HEK293T (cell line): ENCODE measurements around the gene TMTC4.

Experiments used
- CTCF ChIA-PET: fragments of 350-600 bp; formaldehyde crosslinking; extraction: SDS; loops from one replicate; lab custom pipeline; 2021; ENCODE audit warnings: antibody characterized with exemption, inconsistent platforms; lab: Yijun Ruan, JAX
- POLR2A ChIA-PET: fragments of 350-600 bp; formaldehyde crosslinking; extraction: SDS; loops from one replicate; lab custom pipeline; 2020; ENCODE audit warnings: antibody characterized with exemption, inconsistent platforms; lab: Yijun Ruan, JAX
- DNase-seq: peaks from one replicate; pipeline ENCODE4 v3.0.0; 2012; ENCODE audit warnings: mixed read lengths; ENCODE audit errors: extremely low spot score
- ARNT ChIP-seq: fragments of 450-650 bp; IDR thresholded peaks from 2 replicates; pipeline ENCODE4 v1.6.1; 2017; ENCODE audit warnings: mild to moderate bottlenecking
- BHLHE40 ChIP-seq: fragments of 450-650 bp; IDR thresholded peaks from 2 replicates; pipeline ENCODE4 v1.6.1; 2016; ENCODE audit warnings: mild to moderate bottlenecking, moderate library complexity, borderline replicate concordance
- CTBP1 ChIP-seq: fragments of 450-650 bp; IDR thresholded peaks from 2 replicates; pipeline ENCODE4 v1.6.1; 2016; ENCODE audit warnings: borderline replicate concordance
- ELF4 ChIP-seq: fragments of 450-650 bp; IDR thresholded peaks from 2 replicates; pipeline ENCODE4 v1.6.1; 2017; ENCODE audit warnings: antibody characterized with exemption
- FOXA1 ChIP-seq: fragments of 450-650 bp; IDR thresholded peaks from 2 replicates; pipeline ENCODE4 v1.6.1; 2016; ENCODE audit warnings: mild to moderate bottlenecking
- FOXK2 ChIP-seq: fragments of 450-650 bp; IDR thresholded peaks from 2 replicates; pipeline ENCODE4 v1.6.1; 2016; ENCODE audit warnings: mild to moderate bottlenecking
- FOXM1 ChIP-seq: fragments of 450-650 bp; IDR thresholded peaks from 2 replicates; pipeline ENCODE4 v1.6.1; 2017; ENCODE audit warnings: mild to moderate bottlenecking, borderline replicate concordance
- HDGF ChIP-seq: fragments of 450-650 bp; IDR thresholded peaks from 2 replicates; pipeline ENCODE4 v1.6.1; 2017; ENCODE audit warnings: antibody characterized with exemption, borderline replicate concordance
- L3MBTL2 ChIP-seq: fragments of 450-650 bp; conservative IDR thresholded peaks from 2 replicates; pipeline ENCODE4 v1.6.1; 2016; ENCODE audit warnings: mild to moderate bottlenecking
- LEF1 ChIP-seq: fragments of 450-650 bp; IDR thresholded peaks from 2 replicates; pipeline ENCODE4 v1.6.1; 2017; ENCODE audit warnings: mild to moderate bottlenecking, borderline replicate concordance
- NFRKB ChIP-seq: fragments of 450-650 bp; IDR thresholded peaks from 2 replicates; pipeline ENCODE4 v1.6.1; 2016; ENCODE audit warnings: mild to moderate bottlenecking, moderate library complexity
- PKNOX1 ChIP-seq: fragments of 450-650 bp; IDR thresholded peaks from 2 replicates; pipeline ENCODE4 v1.6.1; 2016
- SP1 ChIP-seq: fragments of 450-650 bp; IDR thresholded peaks from 2 replicates; pipeline ENCODE4 v1.6.1; 2017
- SUZ12 ChIP-seq: fragments of 450-650 bp; IDR thresholded peaks from 2 replicates; pipeline ENCODE4 v1.6.1; 2016; ENCODE audit warnings: mild to moderate bottlenecking
- TARDBP ChIP-seq: fragments of 450-650 bp; IDR thresholded peaks from 2 replicates; pipeline ENCODE4 v1.6.1; 2016
- ZNF384 ChIP-seq: fragments of 450-650 bp; IDR thresholded peaks from 2 replicates; pipeline ENCODE4 v1.6.1; 2016

Gene TMTC4

GRCh38 chr13:100610391-100611347, 63.9 kb downstream of the TMTC4 start:
- POLR2A ChIA-PET = no interaction called here
- no peak for TF ChIP-seq TARDBP
- CTCF ChIA-PET = no interaction called here
- no peak for DNase-seq

DNA sequence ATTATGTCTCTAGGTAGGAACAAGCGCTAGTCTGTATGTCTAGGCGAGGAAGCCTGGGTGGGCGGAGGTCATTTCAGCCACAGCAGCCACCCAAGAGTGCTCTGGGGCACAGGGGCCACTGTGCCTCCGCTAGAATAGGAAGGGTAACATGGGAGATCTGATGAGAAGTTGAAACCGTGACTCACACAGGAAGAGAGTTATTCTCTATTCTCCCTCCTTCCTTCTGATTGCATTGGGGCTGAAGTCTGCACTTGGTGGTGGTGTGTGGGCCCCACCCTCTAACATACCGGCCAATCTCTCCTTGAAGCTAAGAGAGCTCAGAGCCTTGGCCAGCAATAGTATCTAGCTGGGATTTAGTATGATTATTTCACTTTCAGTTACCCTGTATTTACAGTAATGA, 65.7 kb downstream of the TMTC4 start:
- DNase-seq = no peak
- POLR2A ChIA-PET = no interaction called here
- CTCF ChIA-PET = no interaction called here
- TF ChIP-seq ARNT = no peak
- TF ChIP-seq FOXM1 = no peak
- no peak for TF ChIP-seq LEF1
- no peak for TF ChIP-seq PKNOX1
- TF ChIP-seq ELF4 = no peak

DNA sequence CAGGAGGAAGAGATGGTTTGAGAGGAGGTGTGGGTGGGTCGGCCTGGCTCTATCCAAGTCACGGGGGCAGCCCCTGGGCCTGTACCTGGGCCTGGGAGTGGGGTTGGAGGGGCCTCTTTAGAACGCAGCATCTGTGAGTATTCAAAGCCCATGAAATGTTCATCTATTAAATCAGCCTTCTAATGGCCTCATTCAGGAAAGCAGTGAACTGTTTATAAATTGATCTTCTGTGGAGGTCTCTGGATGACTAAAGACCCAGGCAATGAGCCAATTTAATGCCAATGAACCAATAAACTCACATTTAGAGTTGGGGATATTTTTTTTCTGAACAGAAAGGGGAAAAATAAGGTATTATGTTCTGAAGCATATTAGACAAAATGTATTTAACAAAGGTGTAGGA, 66.1 kb downstream of the TMTC4 start:
- TF ChIP-seq FOXA1 (no peak), LEF1 (no peak), PKNOX1 (no peak), BHLHE40 (no peak), SP1 (no peak), ARNT (no peak), HDGF (no peak), CTBP1 (no peak), L3MBTL2 (no peak), ZNF384 (no peak), FOXM1 (no peak), ELF4 (no peak), SUZ12 (no peak), FOXK2 (no peak), NFRKB (no peak), TARDBP (no peak)
- DNase-seq = no peak
- CTCF ChIA-PET = no interaction called here
- POLR2A ChIA-PET = no interaction called here

GRCh38 chr13:100604918-100605710, 69.5 kb downstream of the TMTC4 start:
- ChIA-PET POLR2A (no interaction called here), CTCF (no interaction called here)
- no peak for TF ChIP-seq ELF4
- TF ChIP-seq SP1 = no peak
- DNase-seq = no peak

- no peak for TF ChIP-seq NFRKB
- no peak for TF ChIP-seq ELF4
- no peak for TF ChIP-seq LEF1
- no peak for TF ChIP-seq PKNOX1
- TF ChIP-seq FOXA1 = no peak
- no peak for TF ChIP-seq SP1
- TF ChIP-seq BHLHE40 = no peak
- no peak for TF ChIP-seq ARNT
- TF ChIP-seq HDGF = no peak
- TF ChIP-seq L3MBTL2 = no peak
- TF ChIP-seq ZNF384 = no peak
- TF ChIP-seq TARDBP = no peak
- TF ChIP-seq FOXK2 = no peak
- DNase-seq = no peak
- ChIA-PET CTCF (interaction anchor here (0.9 kb wide), 1 partner anchor 11 kb away, joined by 4 read pairs; no protein-coding TSS in a partner anchor), POLR2A (no interaction called here)
Measured at GRCh38 chr13:100602493-100603111, 72.0 kb downstream of the TMTC4 start.

GRCh38 chr13:100601716-100602115, 72.9 kb downstream of the TMTC4 start:
- ChIA-PET POLR2A (no interaction called here), CTCF (no interaction called here)
- TF ChIP-seq SUZ12 = no peak
- no peak for TF ChIP-seq L3MBTL2
- no peak for DNase-seq

- POLR2A ChIA-PET = no interaction called here
- CTCF ChIA-PET = no interaction called here
- TF ChIP-seq HDGF = no peak
- no peak for TF ChIP-seq NFRKB
- TF ChIP-seq ELF4 = no peak
- TF ChIP-seq L3MBTL2 = no peak
- no peak for TF ChIP-seq ZNF384
- no peak for TF ChIP-seq SP1
- TF ChIP-seq LEF1 = no peak
- TF ChIP-seq CTBP1 = no peak
- no peak for TF ChIP-seq FOXM1
- no peak for TF ChIP-seq FOXA1
- no peak for TF ChIP-seq PKNOX1
- no peak for DNase-seq
Measured at GRCh38 chr13:100600915-100601314, 73.7 kb downstream of the TMTC4 start.
